ENCODE results near the gene PRDM12.
"Not testable (repeated sequence)": the region's sequence is repeated elsewhere in the genome, so short reads cannot be mapped to it uniquely, and the experiment has no call there.

PRDM12 gene

GRCh38 chr9:130675396-130675795, 11.0 kb downstream of the PRDM12 start:
- Histone ChIP-seq H3K27ac (ENCODE audit: insufficient read depth, low read depth, low read length, poor library complexity, severe bottlenecking) (no peak overlapping the region), H3K4me1 (ENCODE audit: control insufficient read depth, insufficient read depth, low read length) (no peaks in the 10 kb centered on the region), H3K36me3 (ENCODE audit: control insufficient read depth, insufficient read depth, low read length) (no peaks in the 10 kb centered on the region), H3K4me3 (ENCODE audit: insufficient read depth, low read depth, low read length) (no peak overlapping the region), H3K9me3 (ENCODE audit: control insufficient read depth, low read length) (no peaks in the 10 kb centered on the region), H3K27me3 (ENCODE audit: control insufficient read depth, insufficient read depth, low read length, poor library complexity, severe bottlenecking) (peaks cover 66% of the 10 kb centered on the region)
- WGBS, 2 experiments = 92 to 93% methylated on average over 13 of the region's 13 CpGs

- Histone ChIP-seq H3K36me3 (ENCODE audit: control insufficient read depth, insufficient read depth, low read length) (no peaks in the 10 kb centered on the region), H3K4me3 (ENCODE audit: insufficient read depth, low read depth, low read length) (no peak overlapping the region), H3K27me3 (ENCODE audit: control insufficient read depth, insufficient read depth, low read length, poor library complexity, severe bottlenecking) (peaks cover 67% of the 10 kb centered on the region), H3K9me3 (ENCODE audit: control insufficient read depth, low read length) (no peaks in the 10 kb centered on the region), H3K4me1 (ENCODE audit: control insufficient read depth, insufficient read depth, low read length) (peaks cover 4% of the 10 kb centered on the region), H3K27ac (ENCODE audit: insufficient read depth, low read depth, low read length, poor library complexity, severe bottlenecking) (no peak overlapping the region)
- WGBS, 2 experiments = 89 to 91% methylated on average over 7 of the region's 7 CpGs
Measured at GRCh38 chr9:130677252-130677651, 12.9 kb downstream of the PRDM12 start.

- H3K36me3 ChIP-seq (ENCODE audit: control insufficient read depth, insufficient read depth, low read length) = no peaks in the 10 kb centered on the region
- no peaks in the 10 kb centered on the region for H3K9me3 ChIP-seq (ENCODE audit: control insufficient read depth, low read length)
- H3K4me3 ChIP-seq (ENCODE audit: insufficient read depth, low read depth, low read length) = peak overlapping the region; percentile 35
- H3K27me3 ChIP-seq (ENCODE audit: control insufficient read depth, insufficient read depth, low read length, poor library complexity, severe bottlenecking) = peaks cover 57% of the 10 kb centered on the region
- peaks cover 5% of the 10 kb centered on the region for H3K4me1 ChIP-seq (ENCODE audit: control insufficient read depth, insufficient read depth, low read length)
- H3K27ac ChIP-seq (ENCODE audit: insufficient read depth, low read depth, low read length, poor library complexity, severe bottlenecking) = no peak overlapping the region
- WGBS, 2 experiments = 3% methylated on average over 116 of the region's 116 CpGs
Measured at GRCh38 chr9:130680836-130681768, 16.7 kb downstream of the PRDM12 start.

- H3K27ac ChIP-seq (ENCODE audit: insufficient read depth, low read depth, low read length, poor library complexity, severe bottlenecking) = no peak overlapping the region
- WGBS, 2 experiments = 2% methylated on average over 45 of the region's 45 CpGs
Measured at GRCh38 chr9:130681769-130682420, 17.5 kb downstream of the PRDM12 start.

GRCh38 chr9:130682421-130683121, 18.2 kb downstream of the PRDM12 start:
- 8 to 9% methylated on average over 19 of the region's 22 CpGs for WGBS, 2 experiments
- no peak overlapping the region for H3K4me3 ChIP-seq (ENCODE audit: insufficient read depth, low read depth, low read length)

More at GRCh38 chr9:130681769-130682420, 17.5 kb downstream of the PRDM12 start:
- Histone ChIP-seq H3K9me3 (ENCODE audit: control insufficient read depth, low read length) (no peaks in the 10 kb centered on the region), H3K36me3 (ENCODE audit: control insufficient read depth, insufficient read depth, low read length) (no peaks in the 10 kb centered on the region), H3K4me1 (ENCODE audit: control insufficient read depth, insufficient read depth, low read length) (peaks cover 5% of the 10 kb centered on the region), H3K4me3 (ENCODE audit: insufficient read depth, low read depth, low read length) (peak overlapping the region; percentile 31), H3K27me3 (ENCODE audit: control insufficient read depth, insufficient read depth, low read length, poor library complexity, severe bottlenecking) (peaks cover 57% of the 10 kb centered on the region)

DNA sequence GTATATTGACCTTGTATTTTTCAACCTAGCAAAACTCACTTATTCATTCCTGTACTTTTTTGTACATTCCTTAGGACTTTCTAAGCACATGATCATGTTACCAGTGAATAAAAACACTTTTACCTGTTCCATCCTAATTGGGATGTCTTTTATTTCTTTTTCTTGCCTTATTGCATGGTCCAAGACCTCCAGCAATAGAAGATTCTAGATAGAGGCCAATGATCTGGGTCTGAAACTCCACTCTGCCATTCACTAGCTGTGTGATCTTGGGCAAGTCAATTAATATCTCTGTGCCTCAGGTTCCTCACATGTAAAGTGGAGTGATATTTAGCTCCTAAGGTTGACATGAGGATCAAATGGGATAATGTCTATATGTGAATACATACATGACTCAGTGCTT, 20.7 kb downstream of the PRDM12 start:
- H3K4me3 ChIP-seq (ENCODE audit: insufficient read depth, low read depth, low read length) = no peak overlapping the region
- H3K4me1 ChIP-seq (ENCODE audit: control insufficient read depth, insufficient read depth, low read length) = peaks cover 5% of the 10 kb centered on the region
- no peak overlapping the region for H3K27ac ChIP-seq (ENCODE audit: insufficient read depth, low read depth, low read length, poor library complexity, severe bottlenecking)
- no peaks in the 10 kb centered on the region for H3K9me3 ChIP-seq (ENCODE audit: control insufficient read depth, low read length)
- H3K27me3 ChIP-seq (ENCODE audit: control insufficient read depth, insufficient read depth, low read length, poor library complexity, severe bottlenecking) = peaks cover 27% of the 10 kb centered on the region
- H3K36me3 ChIP-seq (ENCODE audit: control insufficient read depth, insufficient read depth, low read length) = no peaks in the 10 kb centered on the region

More at GRCh38 chr9:130682421-130683121, 18.2 kb downstream of the PRDM12 start:
- H3K27me3 ChIP-seq (ENCODE audit: control insufficient read depth, insufficient read depth, low read length, poor library complexity, severe bottlenecking) = peaks cover 52% of the 10 kb centered on the region
- no peak overlapping the region for H3K27ac ChIP-seq (ENCODE audit: insufficient read depth, low read depth, low read length, poor library complexity, severe bottlenecking)
- peaks cover 5% of the 10 kb centered on the region for H3K4me1 ChIP-seq (ENCODE audit: control insufficient read depth, insufficient read depth, low read length)
- no peaks in the 10 kb centered on the region for H3K9me3 ChIP-seq (ENCODE audit: control insufficient read depth, low read length)
- no peaks in the 10 kb centered on the region for H3K36me3 ChIP-seq (ENCODE audit: control insufficient read depth, insufficient read depth, low read length)

- not testable (repeated sequence) for H3K27ac ChIP-seq (ENCODE audit: insufficient read depth, low read depth, low read length, poor library complexity, severe bottlenecking); H3K9me3 ChIP-seq (ENCODE audit: control insufficient read depth, low read length); H3K4me3 ChIP-seq (ENCODE audit: insufficient read depth, low read depth, low read length); H3K4me1 ChIP-seq (ENCODE audit: control insufficient read depth, insufficient read depth, low read length); H3K36me3 ChIP-seq (ENCODE audit: control insufficient read depth, insufficient read depth, low read length)
- peaks cover 19% of the 10 kb centered on the region for H3K27me3 ChIP-seq (ENCODE audit: control insufficient read depth, insufficient read depth, low read length, poor library complexity, severe bottlenecking)
- 93 to 96% methylated on average over 11 of the region's 11 CpGs for WGBS, 2 experiments
Measured at GRCh38 chr9:130685945-130686344, 21.6 kb downstream of the PRDM12 start.

DNA sequence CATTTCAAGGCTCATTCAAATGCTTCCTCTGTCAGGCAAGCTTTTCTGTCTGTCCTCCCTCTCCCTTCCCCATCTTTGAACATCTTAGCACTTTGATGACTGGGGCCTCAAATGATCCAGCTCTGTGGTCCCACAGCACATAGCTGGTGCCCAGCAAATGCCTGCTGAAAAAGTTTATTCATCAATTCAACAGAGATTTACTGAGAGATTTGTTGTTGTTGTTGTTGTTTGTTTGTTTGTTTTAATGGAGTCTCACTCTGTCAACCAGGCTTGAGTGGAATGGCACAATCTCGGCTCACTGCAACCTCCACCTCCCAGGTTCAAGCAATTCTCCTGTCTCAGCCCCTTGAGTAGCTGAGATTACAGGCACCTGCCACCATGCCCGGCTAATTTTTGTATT, 23.2 kb downstream of the PRDM12 start:
- 91 to 94% methylated on average over 2 of the region's 2 CpGs for WGBS, 2 experiments
- Histone ChIP-seq H3K4me1 (ENCODE audit: control insufficient read depth, insufficient read depth, low read length) (peaks cover 2% of the 10 kb centered on the region), H3K27me3 (ENCODE audit: control insufficient read depth, insufficient read depth, low read length, poor library complexity, severe bottlenecking) (peaks cover 5% of the 10 kb centered on the region), H3K9me3 (ENCODE audit: control insufficient read depth, low read length) (no peaks in the 10 kb centered on the region), H3K4me3 (ENCODE audit: insufficient read depth, low read depth, low read length) (no peak overlapping the region), H3K36me3 (ENCODE audit: control insufficient read depth, insufficient read depth, low read length) (no peaks in the 10 kb centered on the region), H3K27ac (ENCODE audit: insufficient read depth, low read depth, low read length, poor library complexity, severe bottlenecking) (no peak overlapping the region)

GRCh38 chr9:130688072-130688471, 23.7 kb downstream of the PRDM12 start:
- WGBS, 2 experiments = 90 to 92% methylated on average over 5 of the region's 5 CpGs
- H3K4me3 ChIP-seq (ENCODE audit: insufficient read depth, low read depth, low read length) = no peak overlapping the region
- H3K9me3 ChIP-seq (ENCODE audit: control insufficient read depth, low read length) = no peaks in the 10 kb centered on the region
- H3K36me3 ChIP-seq (ENCODE audit: control insufficient read depth, insufficient read depth, low read length) = no peaks in the 10 kb centered on the region
- H3K27ac ChIP-seq (ENCODE audit: insufficient read depth, low read depth, low read length, poor library complexity, severe bottlenecking) = no peak overlapping the region
- H3K27me3 ChIP-seq (ENCODE audit: control insufficient read depth, insufficient read depth, low read length, poor library complexity, severe bottlenecking) = peaks cover 1% of the 10 kb centered on the region
- H3K4me1 ChIP-seq (ENCODE audit: control insufficient read depth, insufficient read depth, low read length) = peaks cover 6% of the 10 kb centered on the region

DNA sequence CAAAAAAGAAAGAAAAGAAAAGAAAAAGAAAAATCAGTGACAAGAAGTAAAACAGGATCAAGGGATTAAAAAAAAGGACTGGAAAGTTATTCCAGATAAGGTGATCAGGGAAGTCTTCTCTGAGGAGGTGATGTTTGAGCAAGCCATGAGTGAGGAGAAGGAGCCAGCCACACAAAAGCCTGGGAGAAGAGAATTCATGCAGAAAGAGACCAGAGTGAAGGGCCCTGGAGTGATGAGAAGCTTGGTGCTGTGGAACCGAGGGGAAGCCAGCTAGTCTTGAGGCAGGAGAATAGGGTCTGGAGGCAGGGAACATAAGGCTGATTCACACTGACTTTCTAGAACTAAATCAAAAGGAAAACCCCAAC, 25.2 kb downstream of the PRDM12 start:
- Histone ChIP-seq H3K36me3 (ENCODE audit: control insufficient read depth, insufficient read depth, low read length) (no peaks in the 10 kb centered on the region), H3K4me3 (ENCODE audit: insufficient read depth, low read depth, low read length) (no peak overlapping the region), H3K27me3 (ENCODE audit: control insufficient read depth, insufficient read depth, low read length, poor library complexity, severe bottlenecking) (no peaks in the 10 kb centered on the region), H3K27ac (ENCODE audit: insufficient read depth, low read depth, low read length, poor library complexity, severe bottlenecking) (no peak overlapping the region), H3K9me3 (ENCODE audit: control insufficient read depth, low read length) (no peaks in the 10 kb centered on the region), H3K4me1 (ENCODE audit: control insufficient read depth, insufficient read depth, low read length) (peaks cover 8% of the 10 kb centered on the region)
- 60 to 64% methylated on average over 1 of the region's 1 CpG for WGBS, 2 experiments
